Osteocyte (in vitro differentiated cells): ENCODE results near the gene ZC3H10. TPM values are rescaled to one million over a fixed set of nuclear protein-coding genes. Genes with fewer than 3 reads are reported as not detected.

Experiments used
- DNase-seq: peaks from one replicate; pipeline ENCODE4 v3.0.0; 2021; ENCODE audit warnings: mixed read lengths; ENCODE audit not compliant: unreplicated experiment; ENCODE audit errors: extremely low spot score
- H3K27ac Mint-ChIP-seq: one replicate; pipeline ENCODE4 v1.8.0; 2021; ENCODE audit warnings: mild to moderate bottlenecking, mixed read lengths; ENCODE audit not compliant: unreplicated experiment
- H3K27me3 Mint-ChIP-seq: one replicate; pipeline ENCODE4 v1.8.0; 2021; ENCODE audit warnings: mixed read lengths; ENCODE audit not compliant: unreplicated experiment
- H3K36me3 Mint-ChIP-seq: one replicate; pipeline ENCODE4 v1.8.0; 2021; ENCODE audit warnings: mixed read lengths; ENCODE audit not compliant: unreplicated experiment
- H3K4me1 Mint-ChIP-seq: one replicate; pipeline ENCODE4 v1.8.0; 2021; ENCODE audit warnings: mixed read lengths; ENCODE audit not compliant: unreplicated experiment
- H3K4me3 Mint-ChIP-seq: one replicate; pipeline ENCODE4 v1.8.0; 2021; ENCODE audit warnings: mild to moderate bottlenecking, moderate library complexity, mixed read lengths; ENCODE audit not compliant: unreplicated experiment
- H3K9me3 Mint-ChIP-seq: one replicate; pipeline ENCODE4 v1.8.0; 2021; ENCODE audit warnings: mixed read lengths; ENCODE audit not compliant: unreplicated experiment
- CTCF ChIP-seq: fragments of 200-600 bp; sonication (generic); IDR thresholded peaks from 2 replicates; pipeline ENCODE4 v1.5.0; 2021; ENCODE audit warnings: antibody characterized with exemption, mild to moderate bottlenecking, moderate library complexity
- total RNA-seq: library from RNA; stranded (reverse); gene quantifications from 2 replicates; pipeline ENCODE4 v1.2.1, GENCODE V29; 2021

Gene ZC3H10
- total RNA-seq, 1 donor from 2014 or later, result 11.8 TPM

- Mint-ChIP-seq H3K27ac (no peak overlapping the region), H3K9me3 (no peaks in the 10 kb centered on the region), H3K27me3 (no peaks in the 10 kb centered on the region), H3K4me3 (no peak overlapping the region), H3K36me3 (no peaks in the 10 kb centered on the region), H3K4me1 (no peaks in the 10 kb centered on the region)
- DNase-seq, result no peak
- TF ChIP-seq CTCF, result no peak
These were observed 30.8 kb upstream of the ZC3H10 start for GRCh38 chr12:56087220-56087619.

GRCh38 chr12:56097738-56098137, 20.3 kb upstream of the ZC3H10 start:
- H3K36me3 Mint-ChIP-seq, result no peaks in the 10 kb centered on the region
- H3K27me3 Mint-ChIP-seq, result peaks cover 8% of the 10 kb centered on the region
- H3K4me1 Mint-ChIP-seq, result no peaks in the 10 kb centered on the region

GRCh38 chr12:56098592-56098991, 19.5 kb upstream of the ZC3H10 start:
- no peak for TF ChIP-seq CTCF
- DNase-seq, result no peak
- Mint-ChIP-seq H3K9me3 (no peaks in the 10 kb centered on the region), H3K36me3 (no peaks in the 10 kb centered on the region), H3K27ac (no peak overlapping the region), H3K4me1 (peaks cover 6% of the 10 kb centered on the region), H3K27me3 (peaks cover 8% of the 10 kb centered on the region), H3K4me3 (no peak overlapping the region)

More at GRCh38 chr12:56097738-56098137, 20.3 kb upstream of the ZC3H10 start:
- no peak for DNase-seq
- no peak overlapping the region for H3K27ac Mint-ChIP-seq
- no peak for TF ChIP-seq CTCF
- H3K9me3 Mint-ChIP-seq, result peaks cover 3% of the 10 kb centered on the region
- no peak overlapping the region for H3K4me3 Mint-ChIP-seq

GRCh38 chr12:56099787-56100186, 18.3 kb upstream of the ZC3H10 start:
- no peak for TF ChIP-seq CTCF
- Mint-ChIP-seq H3K27me3 (peaks cover 8% of the 10 kb centered on the region), H3K4me3 (no peak overlapping the region), H3K4me1 (peaks cover 16% of the 10 kb centered on the region), H3K27ac (no peak overlapping the region), H3K36me3 (no peaks in the 10 kb centered on the region), H3K9me3 (no peaks in the 10 kb centered on the region)
- DNase-seq, result no peak

GRCh38 chr12:56101045-56101444, 17.0 kb upstream of the ZC3H10 start:
- H3K36me3 Mint-ChIP-seq, result no peaks in the 10 kb centered on the region
- H3K9me3 Mint-ChIP-seq, result no peaks in the 10 kb centered on the region
- DNase-seq, result no peak
- peaks cover 24% of the 10 kb centered on the region for H3K4me1 Mint-ChIP-seq
- TF ChIP-seq CTCF, result no peak
- H3K27me3 Mint-ChIP-seq, result peaks cover 5% of the 10 kb centered on the region
- no peak overlapping the region for H3K27ac Mint-ChIP-seq
- no peak overlapping the region for H3K4me3 Mint-ChIP-seq
